Right ventricle myocardium inferior (tissue), 1 donor: ENCODE results near the gene UBE2O. TPM values are rescaled to one million over a fixed set of nuclear protein-coding genes. Genes with fewer than 3 reads are reported as not detected.

Source experiments
- ATAC-seq: fragments of 200-7000 bp; cut with Tn5 transposase; one replicate; pipeline ENCODE4 v1.9.1; 2020; ENCODE audit warnings: mild to moderate bottlenecking, moderate library complexity
- DNase-seq: peaks from one replicate; pipeline ENCODE4 v3.0.0; 2021; ENCODE audit errors: missing footprints
- intact Hi-C: fragments of 100-400 bp; cut with DNase I; formaldehyde crosslinking; loops from one replicate; pipeline ENCODE4 v1.11.0; 2022
- total RNA-seq: library from RNA; stranded (reverse); fragmentation: NEBNext Ultra II Directional; extraction: Animal tissue kit (Norgen Biotek cat#: 25700); gene quantifications from one replicate; pipeline ENCODE4 v1.2.1, GENCODE V29; 2021
- donor health status: DM: no; HTN: yes; CAD: no; lungs with severe emphysema.

The UBE2O gene
- total RNA-seq, 1 donor from 2014 or later = 35.4 TPM

DNA sequence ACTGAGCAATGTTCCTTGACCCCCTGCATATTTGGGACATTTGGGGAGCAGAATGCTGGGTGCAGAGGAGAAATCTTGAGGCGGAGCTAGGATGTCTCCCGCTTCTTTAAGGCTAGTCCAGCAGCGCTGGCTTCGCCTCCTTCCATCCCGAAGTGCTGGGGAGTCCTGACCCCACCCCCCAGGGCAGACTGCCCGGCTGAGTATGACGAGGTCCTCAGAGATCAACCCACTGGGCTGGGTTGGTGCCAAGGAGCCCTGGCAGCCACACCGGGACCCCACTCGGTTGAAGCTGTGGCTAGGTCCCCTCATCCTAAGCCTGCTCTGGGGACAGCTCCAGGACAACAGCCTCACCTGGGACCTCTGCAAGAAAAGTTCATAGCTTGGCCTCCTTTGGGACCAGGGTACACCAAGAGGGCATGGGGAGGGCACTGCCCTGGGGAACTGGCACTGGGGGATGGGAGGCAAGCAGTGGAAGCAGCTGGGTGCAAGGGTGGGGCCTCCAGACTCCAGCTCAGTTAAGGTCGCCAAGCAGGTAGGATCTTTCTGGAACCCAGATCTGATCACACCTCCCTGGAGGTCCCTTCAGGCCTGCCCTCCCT is 37.3 kb upstream of the UBE2O start:
- intact Hi-C loops = no loop called here
- ATAC-seq = no peak

DNA sequence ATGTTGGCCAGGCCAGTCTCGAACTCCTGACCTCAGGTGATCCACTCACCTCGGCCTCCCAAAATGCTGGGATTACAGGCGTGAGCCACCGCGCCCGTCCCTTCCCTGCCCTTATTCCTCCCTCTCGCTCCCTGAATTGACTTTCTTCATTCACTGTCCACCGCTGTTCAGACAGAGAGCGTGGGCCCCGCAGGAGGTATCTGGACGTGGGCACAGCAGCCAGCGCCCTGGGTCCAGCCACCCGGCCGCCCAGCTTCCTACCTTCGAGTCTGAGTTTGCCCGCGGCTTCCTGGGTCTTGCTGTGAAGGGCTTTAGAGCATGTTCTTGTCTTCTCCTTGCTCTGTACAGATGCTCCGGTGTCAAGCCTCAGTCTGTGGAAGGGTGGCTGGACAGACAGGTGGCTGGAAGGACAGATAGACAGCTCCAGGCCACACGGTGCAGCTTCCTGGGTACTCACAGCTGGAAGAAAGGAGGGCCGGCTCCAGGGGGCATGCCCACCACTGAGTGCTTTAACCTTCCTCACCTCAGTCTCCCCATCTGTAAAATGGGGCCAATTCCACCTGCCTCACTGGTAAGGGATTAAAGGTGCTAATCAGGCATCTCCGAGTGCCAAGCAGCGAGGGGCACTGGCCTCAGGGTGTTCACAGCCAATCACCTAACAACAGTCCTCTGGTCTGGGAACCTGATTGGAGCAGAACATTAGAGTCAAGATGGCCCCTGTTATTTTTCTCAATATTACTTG is 34.7 kb upstream of the UBE2O start:
- no peak for DNase-seq
- intact Hi-C loops = no loop called here
- ATAC-seq = no peak

More for the DNA sequence above, 37.3 kb upstream of the UBE2O start:
- no peak for DNase-seq

DNA sequence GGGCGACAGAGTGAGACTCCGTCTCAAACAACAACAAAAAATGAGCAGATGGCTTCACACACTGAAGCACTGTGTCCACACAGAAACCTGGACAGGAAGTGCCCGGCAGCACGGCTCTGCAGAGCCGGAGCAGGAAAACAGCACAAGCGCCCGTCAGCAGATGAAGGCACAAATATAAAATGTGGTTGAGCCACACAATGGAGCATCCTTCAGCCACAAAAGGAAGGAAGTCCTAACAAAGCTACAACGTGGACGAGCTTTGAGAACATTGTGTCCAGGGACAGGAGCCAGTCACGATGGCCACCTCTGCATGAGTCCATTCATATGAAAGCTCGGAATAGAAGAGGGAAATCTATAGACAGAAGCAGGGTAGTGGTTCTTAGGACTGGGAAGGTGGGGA is 32.6 kb upstream of the UBE2O start:
- DNase-seq = peak; percentile 80
- peak; percentile 65 for ATAC-seq
- intact Hi-C loops = no loop called here

DNA sequence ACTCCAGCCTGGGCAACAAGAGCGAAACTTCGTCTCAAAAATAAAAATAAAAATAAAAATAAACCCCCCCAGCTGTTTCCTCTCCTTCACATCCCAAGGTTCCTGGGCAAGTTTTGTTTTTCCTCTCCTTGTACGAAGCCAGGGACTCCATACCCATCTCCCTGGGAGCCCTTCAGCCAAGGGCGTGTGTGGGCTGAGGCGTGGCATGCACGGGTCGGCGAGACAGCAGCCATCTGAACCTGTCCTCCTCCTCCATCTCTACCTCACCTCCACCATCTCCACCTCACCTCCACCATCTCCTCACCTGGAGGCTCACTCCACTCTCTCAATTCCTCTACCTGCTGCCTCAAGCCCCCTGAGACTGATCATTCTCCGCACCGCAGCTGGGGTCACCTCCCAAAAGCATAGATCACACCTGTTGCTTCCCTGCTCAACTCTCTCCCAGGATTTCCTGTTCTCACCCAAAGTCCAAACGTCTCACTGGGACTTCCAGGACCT is 31.3 kb upstream of the UBE2O start:
- ATAC-seq (no peak), DNase-seq (no peak)
- intact Hi-C loops = no loop called here

DNA sequence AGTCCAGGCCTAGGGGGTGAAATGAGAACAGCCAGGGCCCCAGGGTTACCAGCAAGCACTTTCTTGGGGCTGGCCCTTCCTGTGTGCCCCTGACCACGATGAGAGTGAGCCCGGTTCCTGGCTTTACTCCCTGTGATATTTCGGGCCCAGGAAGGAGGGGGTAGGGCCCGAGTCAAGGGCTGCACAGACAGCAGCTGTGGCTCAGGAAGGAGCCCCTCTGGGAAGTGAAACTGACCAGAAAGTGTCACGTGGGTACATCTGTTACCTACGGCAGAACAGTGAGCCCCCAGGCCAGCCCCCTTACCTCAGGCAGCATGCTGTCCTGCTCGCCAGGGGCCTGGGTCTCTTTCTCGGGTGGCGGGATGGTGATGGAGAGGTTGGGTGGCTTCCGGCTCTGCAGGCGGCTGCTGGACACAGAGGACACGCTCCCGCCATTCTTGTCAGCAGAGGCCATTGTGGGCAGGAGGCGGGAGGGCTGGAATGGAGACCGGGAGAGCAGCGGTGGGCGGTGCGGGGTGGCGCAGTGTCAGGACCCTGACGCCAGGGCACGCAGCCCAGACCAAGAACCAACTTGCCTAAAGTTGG is 28.2 kb upstream of the UBE2O start:
- DNase-seq (peak; percentile 64), ATAC-seq (peak; percentile 36)
- intact Hi-C loops = no loop called here

DNA sequence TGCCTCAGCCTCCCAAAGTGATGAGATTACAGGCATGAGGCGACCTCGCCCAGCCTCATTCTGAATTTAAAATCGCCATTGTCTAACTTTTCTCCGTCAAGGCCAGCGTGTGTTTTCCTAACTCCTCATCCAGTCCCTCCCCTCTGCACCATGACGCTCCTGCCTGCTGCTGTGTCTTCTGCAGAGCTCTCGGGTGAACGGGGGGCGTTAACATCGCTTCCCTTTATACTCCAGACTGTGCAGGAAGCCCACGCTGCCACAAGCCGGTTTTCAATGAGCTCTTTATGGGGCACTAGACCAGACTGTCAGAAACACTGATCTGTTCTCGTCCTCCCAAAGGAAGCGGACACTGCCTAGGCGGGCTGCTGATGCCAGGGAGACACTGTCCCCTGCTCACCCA is 27.7 kb upstream of the UBE2O start:
- DNase-seq (peak; percentile 28), ATAC-seq (no peak)
- intact Hi-C loops = no loop called here

DNA sequence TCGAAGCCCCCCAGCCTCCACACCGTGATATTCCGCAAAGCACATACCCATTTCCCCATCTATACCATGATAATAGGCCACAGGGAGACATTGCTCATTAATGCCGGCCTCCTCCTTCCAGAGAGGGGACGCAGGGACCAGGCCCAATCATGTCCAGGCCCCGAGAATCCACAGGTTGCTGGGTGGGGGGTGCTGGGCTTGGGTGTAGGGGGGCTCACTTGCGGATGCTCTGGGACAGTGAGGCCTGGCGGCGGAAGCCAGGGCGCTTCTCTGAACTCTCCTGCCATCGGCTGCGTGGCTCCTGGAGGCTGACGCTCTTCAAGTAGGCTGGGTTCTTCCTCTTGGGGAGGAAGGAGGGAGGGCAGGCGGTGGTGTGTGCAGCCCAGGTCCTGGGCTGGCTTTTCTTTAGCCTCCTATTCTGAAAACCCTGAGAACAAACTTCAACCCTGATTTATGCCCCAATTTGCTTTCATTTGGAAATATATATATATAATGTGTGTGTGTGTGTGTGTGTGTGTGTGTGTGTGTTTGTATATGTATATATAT is 26.6 kb upstream of the UBE2O start:
- DNase-seq (no peak), ATAC-seq (no peak)
- intact Hi-C loops = no loop called here

DNA sequence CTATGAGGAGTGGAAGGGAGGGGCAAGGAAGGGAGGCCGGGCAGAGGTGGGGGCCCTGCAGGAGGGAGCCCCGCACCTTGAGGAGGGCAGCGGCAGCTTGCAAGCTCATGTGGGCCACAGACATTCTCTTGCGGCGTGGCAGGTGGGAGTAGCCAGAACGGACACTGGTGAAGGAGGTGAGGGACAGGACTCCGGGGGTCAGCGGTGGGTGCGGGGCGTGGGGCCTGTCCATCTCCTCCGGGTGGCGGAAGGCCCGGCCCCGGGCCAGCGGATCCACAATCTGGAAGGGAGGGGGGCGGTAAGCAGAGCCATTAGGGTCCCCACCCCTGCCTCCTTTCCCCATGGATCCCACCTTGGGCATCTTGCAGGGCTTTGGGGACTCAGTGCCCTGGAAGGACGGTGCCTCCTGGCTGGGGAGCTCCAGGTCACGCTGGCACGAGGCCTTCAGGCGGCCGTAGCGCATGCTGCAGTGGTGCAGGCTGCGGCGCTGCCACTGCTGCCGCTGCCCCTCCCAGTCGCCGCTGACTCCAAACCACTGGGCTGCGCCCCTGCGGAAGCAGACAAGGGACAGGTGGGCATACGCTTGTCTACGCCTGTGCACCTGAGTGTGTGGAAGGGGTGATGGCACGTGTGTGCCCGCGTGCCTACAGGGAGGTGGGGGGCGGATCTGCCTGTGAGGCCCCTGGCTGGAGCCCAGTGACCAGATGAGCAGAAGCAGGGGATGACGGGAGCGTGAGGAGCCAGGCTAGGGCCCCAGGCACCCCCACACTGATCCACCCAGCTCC is 26.0 kb upstream of the UBE2O start:
- peak; percentile 31 for DNase-seq
- intact Hi-C loops = no loop called here
- no peak for ATAC-seq

DNA sequence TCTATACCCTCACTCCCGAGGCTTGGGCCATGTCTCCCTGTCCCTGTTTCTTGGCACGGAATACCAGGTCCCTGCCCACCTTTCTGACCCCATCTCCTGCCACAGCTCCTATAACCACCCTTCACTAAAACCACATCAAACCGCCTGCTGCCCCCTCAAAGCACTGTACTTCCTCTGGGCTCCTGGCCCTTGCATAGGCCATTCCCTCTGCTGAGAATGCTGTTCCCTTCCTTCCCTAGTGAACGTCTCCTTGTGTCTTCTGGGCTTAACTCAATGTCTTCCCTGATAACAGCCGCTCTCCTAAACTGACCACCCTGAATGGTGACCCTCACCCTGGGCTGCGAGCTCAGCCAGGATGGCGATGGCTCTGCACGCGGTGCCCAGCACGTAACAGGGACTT is 25.1 kb upstream of the UBE2O start:
- intact Hi-C loops = no loop called here
- no peak for DNase-seq
- ATAC-seq = no peak

DNA sequence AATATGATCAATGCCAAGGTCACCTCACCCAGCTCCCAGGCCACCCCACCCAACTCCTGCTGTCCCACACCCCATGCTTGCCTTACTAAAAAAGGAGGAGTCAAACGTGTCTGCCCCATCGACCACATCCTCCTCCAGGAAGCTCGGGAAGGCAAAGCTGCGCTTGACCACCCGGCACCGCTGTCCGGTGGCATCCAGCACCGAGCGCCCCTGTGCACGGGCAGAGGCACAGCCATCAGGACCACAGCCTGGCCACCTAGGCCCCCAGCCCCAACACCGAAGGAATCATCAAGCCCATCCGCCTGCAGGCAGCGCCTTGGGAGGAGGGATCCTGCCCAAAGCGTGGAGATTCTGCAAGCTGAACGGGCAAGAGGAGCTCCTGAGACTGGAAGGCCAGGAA is 24.6 kb upstream of the UBE2O start:
- ATAC-seq (no peak), DNase-seq (peak; percentile 32)
- intact Hi-C loops = no loop called here

DNA sequence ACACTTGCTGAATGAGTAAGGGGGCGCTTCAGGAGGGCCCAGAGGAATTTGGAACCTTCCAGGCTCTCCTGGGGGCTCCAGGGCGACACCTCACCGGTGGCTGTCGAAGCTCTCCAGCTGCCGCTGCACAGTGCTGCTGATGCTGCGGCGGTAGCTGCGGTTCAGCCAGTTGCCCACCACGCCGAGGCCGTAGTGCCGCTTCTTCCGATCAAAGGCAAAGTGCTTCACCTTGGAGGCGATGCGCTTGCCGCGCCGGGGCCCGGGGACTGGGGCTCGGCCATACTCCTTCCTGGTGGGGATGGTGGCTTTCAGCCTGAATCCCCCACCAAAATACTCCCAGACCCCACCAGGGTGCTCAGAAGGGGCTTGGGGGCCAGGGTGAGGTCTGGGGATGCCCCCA is 23.8 kb upstream of the UBE2O start:
- intact Hi-C loops = no loop called here
- DNase-seq = peak; percentile 58
- ATAC-seq = no peak

DNA sequence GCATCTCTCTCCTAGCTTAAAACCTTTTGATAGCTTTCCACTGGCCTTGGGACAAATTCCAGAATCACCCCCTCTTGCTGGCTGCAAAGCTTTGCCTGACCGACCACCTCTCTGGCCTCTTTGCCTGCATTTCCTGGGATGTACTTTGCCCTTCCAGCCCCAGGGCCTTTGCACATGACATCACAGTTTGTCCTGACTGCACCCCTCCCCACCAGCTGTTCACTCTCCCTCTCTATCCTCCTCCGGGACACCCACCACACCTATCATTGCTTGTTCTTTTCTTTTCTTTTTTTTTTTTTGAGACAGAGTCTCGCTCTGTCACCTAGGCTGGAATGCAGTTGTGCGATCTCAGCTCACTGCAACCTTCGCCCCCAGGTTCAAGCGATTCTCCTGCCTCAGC is 22.4 kb upstream of the UBE2O start:
- ATAC-seq (no peak), DNase-seq (peak; percentile 27)
- intact Hi-C loops = no loop called here

DNA sequence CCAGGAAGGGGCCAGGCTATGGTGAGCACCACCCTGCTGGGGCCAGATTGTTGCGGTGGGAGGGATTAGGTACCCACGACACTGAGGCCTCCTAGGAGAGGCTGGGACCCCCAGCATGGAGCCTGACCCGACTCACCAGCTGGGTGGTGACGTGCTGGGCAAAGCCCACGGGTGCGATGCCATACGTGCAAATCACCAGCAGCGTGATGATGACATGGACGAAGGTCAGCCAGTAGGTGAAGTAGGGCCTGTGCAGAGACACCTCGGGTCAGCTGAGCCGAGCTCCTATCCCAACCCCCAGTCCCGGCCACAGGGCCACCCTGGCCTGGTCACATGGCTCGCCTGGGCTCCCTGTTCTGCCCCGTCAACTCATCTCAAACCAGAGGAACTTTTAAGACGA is 21.9 kb upstream of the UBE2O start:
- ATAC-seq = no peak
- peak; percentile 67 for DNase-seq
- intact Hi-C loops = no loop called here

DNA sequence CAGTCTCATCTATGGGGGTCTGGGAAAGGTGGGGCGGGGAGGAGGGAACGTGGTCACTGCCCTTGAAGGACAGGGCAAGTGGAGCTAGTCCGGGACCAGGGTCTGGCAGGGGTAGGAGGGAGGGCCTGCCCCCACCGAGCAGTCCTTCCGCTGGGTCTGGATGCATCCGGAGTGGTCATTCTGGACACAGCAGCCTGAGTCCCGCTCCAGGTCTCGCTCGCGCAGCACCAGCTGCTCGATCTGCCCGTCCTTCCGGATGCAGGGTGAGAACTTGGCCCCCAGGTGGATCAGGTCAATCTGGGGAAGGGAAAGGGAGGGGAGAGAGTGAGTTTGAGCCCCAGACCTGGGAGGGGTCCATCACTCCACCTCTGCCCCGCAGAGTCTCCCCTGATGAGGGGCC is 21.3 kb upstream of the UBE2O start:
- ATAC-seq (no peak), DNase-seq (peak; percentile 32)
- intact Hi-C loops = no loop called here

DNA sequence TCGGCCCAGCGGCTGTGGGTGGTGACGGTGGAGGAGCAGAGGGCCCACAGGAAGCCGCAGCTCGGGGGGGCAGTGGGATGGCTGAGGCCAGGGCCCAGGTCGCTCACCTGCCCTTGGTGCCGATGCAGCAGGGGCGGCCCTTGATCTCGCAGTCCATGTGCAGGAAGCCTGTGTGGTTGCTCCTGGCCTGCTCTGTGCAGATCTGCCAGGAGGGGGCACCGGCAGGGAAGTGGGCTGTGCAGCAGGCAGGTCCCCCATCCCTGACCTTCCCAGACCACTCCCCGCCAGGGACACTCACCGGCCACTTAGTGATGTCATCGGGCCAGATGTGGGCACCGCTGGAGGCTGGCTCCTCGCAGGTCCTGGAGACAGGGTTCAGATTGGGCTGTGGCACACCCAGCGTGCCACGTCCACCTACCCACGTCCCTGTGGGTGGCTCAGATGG is 20.6 kb upstream of the UBE2O start:
- intact Hi-C loops = no loop called here
- no peak for ATAC-seq

DNA sequence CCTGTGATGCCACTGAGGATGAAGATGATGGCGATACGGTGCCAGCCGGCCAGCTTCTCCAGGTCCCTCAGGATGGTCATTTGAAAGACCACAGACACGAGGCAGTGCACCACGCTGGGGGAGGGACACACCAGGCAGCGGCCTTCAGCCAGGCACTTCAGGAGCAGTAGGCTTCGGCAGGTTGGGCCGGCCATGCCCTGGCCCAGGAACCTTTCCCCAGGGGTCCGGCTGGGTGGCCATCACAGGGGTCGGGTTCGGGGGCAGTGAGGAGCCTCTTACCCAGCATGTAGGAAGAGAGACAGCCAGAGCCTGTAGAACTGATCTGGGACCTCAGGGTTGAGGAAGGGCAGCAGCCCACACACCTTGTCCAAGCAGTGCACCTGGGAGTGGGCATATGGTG is 19.8 kb upstream of the UBE2O start:
- intact Hi-C loops = no loop called here
- DNase-seq (peak; percentile 6), ATAC-seq (no peak)

More for the DNA sequence above, 20.6 kb upstream of the UBE2O start:
- peak; percentile 68 for DNase-seq

DNA sequence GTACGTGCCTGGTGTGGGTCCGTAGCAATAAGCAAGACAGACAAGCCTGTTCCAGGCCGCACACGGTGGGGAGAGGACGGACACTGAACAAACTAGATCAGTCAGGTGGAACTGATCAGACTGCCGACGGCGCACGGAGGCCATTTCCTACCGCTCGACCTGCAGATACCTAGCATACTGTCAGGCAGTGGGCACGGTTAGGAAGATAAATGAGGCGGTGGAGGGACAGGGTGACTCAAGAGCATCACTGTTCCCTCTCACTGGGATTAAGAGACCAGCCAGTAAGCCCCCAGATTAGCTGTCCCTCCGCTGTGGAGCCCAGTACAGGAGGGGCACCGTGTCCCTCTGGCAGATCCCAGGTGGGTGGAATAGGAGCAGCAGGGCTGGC is 19.3 kb upstream of the UBE2O start:
- DNase-seq = peak; percentile 33
- intact Hi-C loops = no loop called here
- ATAC-seq = no peak

DNA sequence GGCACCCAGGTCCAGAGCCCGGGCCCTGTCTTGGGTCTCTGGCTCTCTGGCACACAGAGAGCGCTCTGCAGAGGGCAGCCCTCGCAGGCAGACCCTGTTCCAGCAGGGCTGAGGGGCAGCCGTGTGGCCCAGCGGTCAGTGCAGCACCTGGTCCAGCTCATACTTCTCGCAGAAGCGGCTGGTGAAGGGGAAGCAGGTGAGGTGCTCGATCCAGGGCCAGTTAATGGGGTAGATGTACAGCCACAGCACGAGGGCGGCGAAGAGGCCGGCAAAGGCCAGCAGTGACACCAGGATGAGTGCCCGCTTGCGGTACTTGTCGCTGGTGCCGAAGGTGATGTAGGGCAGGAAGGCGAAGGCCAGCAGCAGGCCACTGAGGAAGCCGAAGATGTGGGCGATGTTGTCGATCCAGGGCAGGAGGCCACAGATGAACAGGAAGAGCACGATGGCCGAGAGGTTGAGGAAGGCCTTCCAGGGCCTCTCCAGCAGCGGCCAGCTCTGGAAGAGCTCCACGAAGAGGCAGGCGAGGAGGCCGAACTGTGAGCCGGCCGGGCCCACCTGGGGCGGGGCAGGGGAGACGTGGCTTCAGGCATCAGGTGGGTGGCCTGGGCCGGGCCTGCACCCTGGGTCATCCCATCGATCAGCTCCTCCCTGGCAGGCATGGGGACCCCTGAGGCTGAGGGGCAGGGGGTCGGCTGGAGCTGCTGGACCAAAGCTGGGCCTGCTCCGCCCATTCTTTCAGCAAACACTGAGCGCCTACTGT is 18.7 kb upstream of the UBE2O start:
- ATAC-seq (no peak), DNase-seq (peak; percentile 51)
- intact Hi-C loops = no loop called here
